HEK293 (cell line): Measurements from ENCODE around the gene REEP6.
A peak's percentile ranks its signal among the peaks of the same experiment; 100 is the strongest.

Experiments
- ATF2 ChIP-seq: fragments of 450-650 bp; formaldehyde crosslinking; IDR thresholded peaks from 2 replicates; pipeline ENCODE4 v1.5.1; 2016; ENCODE audit warnings: missing biosample characterization, missing genetic modification characterization, low read depth
- BCL11B ChIP-seq: fragments of 450-650 bp; formaldehyde crosslinking; IDR thresholded peaks from 2 replicates; pipeline ENCODE4 v1.5.1; 2016; ENCODE audit warnings: low read depth, missing biosample characterization, missing genetic modification characterization
- FEZF1 ChIP-seq: fragments of 450-650 bp; formaldehyde crosslinking; IDR thresholded peaks from 2 replicates; pipeline ENCODE4 v1.5.1; 2016; ENCODE audit warnings: missing biosample characterization, missing genetic modification characterization
- GFI1B ChIP-seq: fragments of 450-650 bp; formaldehyde crosslinking; IDR thresholded peaks from 2 replicates; pipeline ENCODE4 v1.5.1; 2016; ENCODE audit warnings: missing biosample characterization, missing genetic modification characterization
- IKZF3 ChIP-seq: fragments of 450-650 bp; IDR thresholded peaks from 2 replicates; pipeline ENCODE4 v1.5.0; 2018; ENCODE audit warnings: missing biosample characterization, mild to moderate bottlenecking, missing genetic modification characterization, moderate library complexity
- KLF8 ChIP-seq: fragments of 450-650 bp; formaldehyde crosslinking; IDR thresholded peaks from 2 replicates; pipeline ENCODE4 v1.5.1; 2016; ENCODE audit warnings: missing biosample characterization, missing genetic modification characterization
- SALL2 ChIP-seq: fragments of 450-650 bp; formaldehyde crosslinking; IDR thresholded peaks from 2 replicates; pipeline ENCODE4 v1.5.0; 2017; ENCODE audit warnings: missing biosample characterization, mild to moderate bottlenecking, missing genetic modification characterization, borderline replicate concordance
- TCF7L2 ChIP-seq: IDR thresholded peaks from 2 replicates; pipeline ENCODE4 v1.6.1; 2011; ENCODE audit warnings: low read depth, mild to moderate bottlenecking, inconsistent platforms, low read length, moderate library complexity, borderline replicate concordance
- ZBTB48 ChIP-seq: fragments of 450-650 bp; formaldehyde crosslinking; IDR thresholded peaks from 2 replicates; pipeline ENCODE4 v1.5.1; 2016; ENCODE audit warnings: missing biosample characterization, missing genetic modification characterization
- ZFHX2 ChIP-seq: fragments of 450-650 bp; formaldehyde crosslinking; conservative IDR thresholded peaks from 2 replicates; pipeline ENCODE4 v1.5.1; 2016; ENCODE audit warnings: missing biosample characterization, missing genetic modification characterization
- ZNF132 ChIP-seq: fragments of 450-650 bp; formaldehyde crosslinking; IDR thresholded peaks from 2 replicates; pipeline ENCODE4 v1.5.1; 2017; ENCODE audit warnings: missing biosample characterization, missing genetic modification characterization, borderline replicate concordance
- ZNF140 ChIP-seq: fragments of 450-650 bp; formaldehyde crosslinking; IDR thresholded peaks from 2 replicates; pipeline ENCODE4 v1.5.1; 2016; ENCODE audit warnings: missing biosample characterization, missing genetic modification characterization
- ZNF175 ChIP-seq: fragments of 450-650 bp; formaldehyde crosslinking; IDR thresholded peaks from 2 replicates; pipeline ENCODE4 v1.5.1; 2016; ENCODE audit warnings: missing biosample characterization, missing genetic modification characterization
- ZNF223 ChIP-seq: fragments of 450-650 bp; formaldehyde crosslinking; IDR thresholded peaks from 2 replicates; pipeline ENCODE4 v1.5.1; 2016; ENCODE audit warnings: missing biosample characterization, missing genetic modification characterization
- ZNF24 ChIP-seq: fragments of 450-650 bp; formaldehyde crosslinking; IDR thresholded peaks from 2 replicates; pipeline ENCODE4 v1.5.1; 2016; ENCODE audit warnings: missing biosample characterization, missing genetic modification characterization
- ZNF280C ChIP-seq: fragments of 450-650 bp; formaldehyde crosslinking; IDR thresholded peaks from 2 replicates; pipeline ENCODE4 v1.5.1; 2016; ENCODE audit warnings: missing biosample characterization, missing genetic modification characterization
- ZNF324 ChIP-seq: fragments of 450-650 bp; formaldehyde crosslinking; IDR thresholded peaks from 2 replicates; pipeline ENCODE4 v1.5.1; 2016; ENCODE audit warnings: missing biosample characterization, missing genetic modification characterization
- ZNF366 ChIP-seq: fragments of 450-650 bp; formaldehyde crosslinking; conservative IDR thresholded peaks from 2 replicates; pipeline ENCODE4 v1.5.1; 2016; ENCODE audit warnings: missing biosample characterization, missing genetic modification characterization
- ZNF398 ChIP-seq: fragments of 450-650 bp; formaldehyde crosslinking; IDR thresholded peaks from 2 replicates; pipeline ENCODE4 v1.5.1; 2017; ENCODE audit warnings: missing biosample characterization, missing genetic modification characterization
- ZNF48 ChIP-seq: fragments of 450-650 bp; formaldehyde crosslinking; IDR thresholded peaks from 2 replicates; pipeline ENCODE4 v1.5.1; 2016; ENCODE audit warnings: missing biosample characterization, missing genetic modification characterization
- ZNF521 ChIP-seq: fragments of 450-650 bp; formaldehyde crosslinking; IDR thresholded peaks from 2 replicates; pipeline ENCODE4 v1.5.1; 2017; ENCODE audit warnings: missing biosample characterization, mild to moderate bottlenecking, missing genetic modification characterization
- ZNF548 ChIP-seq: fragments of 450-650 bp; formaldehyde crosslinking; IDR thresholded peaks from 2 replicates; pipeline ENCODE4 v1.5.1; 2016; ENCODE audit warnings: missing biosample characterization, missing genetic modification characterization
- ZNF571 ChIP-seq: fragments of 450-650 bp; formaldehyde crosslinking; IDR thresholded peaks from 2 replicates; pipeline ENCODE4 v1.5.0; 2017; ENCODE audit warnings: missing biosample characterization, missing genetic modification characterization
- ZNF585B ChIP-seq: fragments of 450-650 bp; formaldehyde crosslinking; IDR thresholded peaks from 2 replicates; pipeline ENCODE4 v1.5.1; 2016; ENCODE audit warnings: missing biosample characterization, missing genetic modification characterization
- ZNF596 ChIP-seq: fragments of 450-650 bp; IDR thresholded peaks from 2 replicates; pipeline ENCODE4 v1.5.0; 2018; ENCODE audit warnings: missing biosample characterization, mild to moderate bottlenecking, missing genetic modification characterization, moderate library complexity
- ZNF600 ChIP-seq: fragments of 450-650 bp; formaldehyde crosslinking; IDR thresholded peaks from 2 replicates; pipeline ENCODE4 v1.5.1; 2016; ENCODE audit warnings: missing biosample characterization, missing genetic modification characterization
- ZNF610 ChIP-seq: fragments of 450-650 bp; formaldehyde crosslinking; IDR thresholded peaks from 2 replicates; pipeline ENCODE4 v1.5.1; 2016; ENCODE audit warnings: missing biosample characterization, missing genetic modification characterization, borderline replicate concordance
- ZNF624 ChIP-seq: fragments of 450-650 bp; formaldehyde crosslinking; IDR thresholded peaks from 2 replicates; pipeline ENCODE4 v1.5.1; 2017; ENCODE audit warnings: missing biosample characterization, missing genetic modification characterization
- ZNF658 ChIP-seq: fragments of 450-650 bp; formaldehyde crosslinking; IDR thresholded peaks from 2 replicates; pipeline ENCODE4; 2016; ENCODE audit warnings: missing biosample characterization, missing genetic modification characterization
- ZNF660 ChIP-seq: fragments of 450-650 bp; IDR thresholded peaks from 2 replicates; pipeline ENCODE4 v1.5.1; 2018; ENCODE audit warnings: missing biosample characterization, mild to moderate bottlenecking, missing genetic modification characterization
- ZNF677 ChIP-seq: fragments of 450-650 bp; IDR thresholded peaks from 2 replicates; pipeline ENCODE4 v1.5.0; 2018; ENCODE audit warnings: missing biosample characterization, mild to moderate bottlenecking, missing genetic modification characterization, moderate library complexity
- ZNF701 ChIP-seq: fragments of 450-650 bp; formaldehyde crosslinking; IDR thresholded peaks from 2 replicates; pipeline ENCODE4 v1.5.1; 2016; ENCODE audit warnings: missing biosample characterization, missing genetic modification characterization
- ZNF776 ChIP-seq: fragments of 450-650 bp; formaldehyde crosslinking; IDR thresholded peaks from 2 replicates; pipeline ENCODE4 v1.5.0; 2017; ENCODE audit warnings: missing biosample characterization, missing genetic modification characterization, borderline replicate concordance
- ZNF785 ChIP-seq: fragments of 450-650 bp; formaldehyde crosslinking; IDR thresholded peaks from 2 replicates; pipeline ENCODE4 v1.5.1; 2016; ENCODE audit warnings: missing biosample characterization, missing genetic modification characterization
- ZNF791 ChIP-seq: fragments of 450-650 bp; formaldehyde crosslinking; IDR thresholded peaks from 2 replicates; pipeline ENCODE4 v1.5.1; 2016; ENCODE audit warnings: missing biosample characterization, missing genetic modification characterization
- ZNF837 ChIP-seq: fragments of 450-650 bp; formaldehyde crosslinking; IDR thresholded peaks from 2 replicates; pipeline ENCODE4 v1.5.1; 2016; ENCODE audit warnings: missing biosample characterization, missing genetic modification characterization
- ZSCAN4 ChIP-seq: fragments of 450-650 bp; formaldehyde crosslinking; IDR thresholded peaks from 2 replicates; pipeline ENCODE4 v1.5.1; 2017; ENCODE audit warnings: missing biosample characterization, missing genetic modification characterization

Gene REEP6

GRCh38 chr19:1513499-1514294 is 22.7 kb downstream of the REEP6 start (continued):
- TF ChIP-seq ZSCAN4 (tag by site-specific recombination) = no peak
- TF ChIP-seq ZNF610 = no peak
- TF ChIP-seq ZNF660 (tag by site-specific recombination) = no peak
- no peak for TF ChIP-seq ZNF596 (tag by site-specific recombination)
- no peak for TF ChIP-seq ZNF132
- TF ChIP-seq ZFHX2 (tag by site-specific recombination) = peak; percentile 76
- TF ChIP-seq ZNF776 (tag by site-specific recombination) = no peak
- TF ChIP-seq ZNF398 (tag by site-specific recombination) = peak; percentile 34; the same call in 1 of the 2 replicates
- TF ChIP-seq ZNF701 = no peak
- TF ChIP-seq ZNF521 (tag by site-specific recombination) = no peak
- no peak for TF ChIP-seq ZNF624 (tag by site-specific recombination)
- no peak for TF ChIP-seq ZNF585B
- no peak for TF ChIP-seq ZNF548 (tag by site-specific recombination)
- TF ChIP-seq IKZF3 (tag by site-specific recombination) = no peak
- no peak; the same call in 1 of the 2 replicates for TF ChIP-seq BCL11B
- no peak for TF ChIP-seq ZNF600
- no peak for TF ChIP-seq ZNF785 (tag by site-specific recombination)
- no peak for TF ChIP-seq ZNF677 (tag by site-specific recombination)
- no peak for TF ChIP-seq ZNF48
- no peak for TF ChIP-seq ZNF140 (tag by site-specific recombination)
- no peak for TF ChIP-seq GFI1B (tag by site-specific recombination)
- TF ChIP-seq ZNF24 (tag by site-specific recombination) = no peak
- no peak for TF ChIP-seq ZNF658
- TF ChIP-seq ZNF366 = no peak
- no peak for TF ChIP-seq ZNF175 (tag by site-specific recombination)
- TF ChIP-seq ZNF571 (tag by site-specific recombination) = no peak
- TF ChIP-seq ZNF324 (tag by site-specific recombination) = no peak
- TF ChIP-seq ZNF791 (tag by site-specific recombination) = no peak
- no peak for TF ChIP-seq SALL2 (tag by site-specific recombination)
- TF ChIP-seq ZNF223 (tag by site-specific recombination) = no peak
- TF ChIP-seq ZNF837 (tag by site-specific recombination) = no peak
- no peak for TF ChIP-seq ZNF280C (tag by site-specific recombination)
- TF ChIP-seq FEZF1 (tag by site-specific recombination) = no peak
- 0 out of 2 replicates have a peak, but pooled peaks have one; percentile 65 for TF ChIP-seq KLF8
- no peak for TF ChIP-seq TCF7L2
- peak; percentile 74; the same call in 1 of the 2 replicates for TF ChIP-seq ZBTB48
- TF ChIP-seq ATF2 (tag by site-specific recombination) = no peak
